ENCODE results near the gene FRMPD2. TPM values are rescaled to one million over a fixed set of nuclear protein-coding genes. Genes with fewer than 3 reads are reported as not detected.

FRMPD2 gene
- total RNA-seq, 4 donors from 2014 or later: 0.80 TPM; not detected in 3

GRCh38 chr10:48210391-48210790 is 64.1 kb downstream of the FRMPD2 start:
- no peak overlapping the region for H3K4me3 ChIP-seq
- TF ChIP-seq CTCF (IDR thresholded peaks at IDR 0.05) (no peak), POLR2AphosphoS5 (IDR thresholded peaks at IDR 0.05) (no peak), EP300 (IDR thresholded peaks at IDR 0.05; ENCODE audit: low read depth) (no peak), POLR2A (IDR thresholded peaks at IDR 0.05) (no peak)
- no peaks in the 10 kb centered on the region for H3K27me3 ChIP-seq
- no peaks in the 10 kb centered on the region for H3K9me3 ChIP-seq
- no peaks in the 10 kb centered on the region for H3K4me1 ChIP-seq
- WGBS, 2 donors (ENCODE audit: low coverage in 1 of 2): 89% methylated on average over 9 of the region's 9 CpGs; no CpG with 5 or more reads in 1 of the 2 donors
- H3K36me3 ChIP-seq: no peaks in the 10 kb centered on the region
- H3K27ac ChIP-seq: no peak overlapping the region
- intact Hi-C loops (cut with DNase I; ENCODE audit: low total_unique reads) (no loop called here), in situ Hi-C loops (cut with MboI; ENCODE audit: low pct_ligation_motif_present in 1 of 4, low pct_unique_long_range_greater_than_20kb in 1 of 4, low sequenced_read_pairs in 3 of 4) (no loop called here)
- DNase-seq: no peak

GRCh38 chr10:48209241-48209640 is 65.3 kb downstream of the FRMPD2 start:
- no peak for DNase-seq
- Histone ChIP-seq H3K27me3 (no peaks in the 10 kb centered on the region), H3K4me3 (no peak overlapping the region), H3K9me3 (no peaks in the 10 kb centered on the region), H3K36me3 (no peaks in the 10 kb centered on the region), H3K4me1 (no peaks in the 10 kb centered on the region), H3K27ac (no peak overlapping the region)
- TF ChIP-seq POLR2AphosphoS5 (IDR thresholded peaks at IDR 0.05) (no peak), POLR2A (IDR thresholded peaks at IDR 0.05) (no peak), CTCF (IDR thresholded peaks at IDR 0.05) (no peak), EP300 (IDR thresholded peaks at IDR 0.05; ENCODE audit: low read depth) (no peak)
- WGBS, 2 donors (ENCODE audit: low coverage in 1 of 2): 50% methylated on average over 2 of the region's 2 CpGs
- in situ Hi-C loops (cut with MboI; ENCODE audit: low pct_ligation_motif_present in 1 of 4, low pct_unique_long_range_greater_than_20kb in 1 of 4, low sequenced_read_pairs in 3 of 4): no loop called here
- intact Hi-C loops (cut with DNase I; ENCODE audit: low total_unique reads): no loop called here

GRCh38 chr10:48207853-48208252 is 66.6 kb downstream of the FRMPD2 start:
- H3K4me3 ChIP-seq: no peak overlapping the region
- no peaks in the 10 kb centered on the region for H3K36me3 ChIP-seq
- no peak for DNase-seq
- TF ChIP-seq POLR2A (IDR thresholded peaks at IDR 0.05): no peak
- TF ChIP-seq POLR2AphosphoS5 (IDR thresholded peaks at IDR 0.05): no peak
- TF ChIP-seq EP300 (IDR thresholded peaks at IDR 0.05; ENCODE audit: low read depth): no peak
- TF ChIP-seq CTCF (IDR thresholded peaks at IDR 0.05): no peak
- intact Hi-C loops (cut with DNase I; ENCODE audit: low total_unique reads) (no loop called here), in situ Hi-C loops (cut with MboI; ENCODE audit: low pct_ligation_motif_present in 1 of 4, low pct_unique_long_range_greater_than_20kb in 1 of 4, low sequenced_read_pairs in 3 of 4) (no loop called here)
- H3K27me3 ChIP-seq: no peaks in the 10 kb centered on the region
- no peak overlapping the region for H3K27ac ChIP-seq
- no peaks in the 10 kb centered on the region for H3K4me1 ChIP-seq
- WGBS, 2 donors (ENCODE audit: low coverage in 1 of 2): 84% methylated on average over 5 of the region's 5 CpGs
- no peaks in the 10 kb centered on the region for H3K9me3 ChIP-seq

GRCh38 chr10:48206482-48207250 is 67.8 kb downstream of the FRMPD2 start:
- H3K4me1 ChIP-seq: no peaks in the 10 kb centered on the region
- intact Hi-C loops (cut with DNase I; ENCODE audit: low total_unique reads): no loop called here

More at GRCh38 chr10:48206482-48207250, 67.8 kb downstream of the FRMPD2 start:
- no peak for TF ChIP-seq CTCF (IDR thresholded peaks at IDR 0.05)
- no peak for TF ChIP-seq POLR2A (IDR thresholded peaks at IDR 0.05)
- TF ChIP-seq POLR2AphosphoS5 (IDR thresholded peaks at IDR 0.05): no peak
- no peak for TF ChIP-seq EP300 (IDR thresholded peaks at IDR 0.05; ENCODE audit: low read depth)
- H3K36me3 ChIP-seq: no peaks in the 10 kb centered on the region
- 61 to 65% methylated on average over 5 to 6 of the region's 6 CpGs for WGBS, 2 donors (ENCODE audit: low coverage in 1 of 2)
- no peaks in the 10 kb centered on the region for H3K9me3 ChIP-seq
- no peak for DNase-seq
- in situ Hi-C loops (cut with MboI; ENCODE audit: low pct_ligation_motif_present in 1 of 4, low pct_unique_long_range_greater_than_20kb in 1 of 4, low sequenced_read_pairs in 3 of 4): no loop called here
- H3K27me3 ChIP-seq: no peaks in the 10 kb centered on the region
- no peak overlapping the region for H3K27ac ChIP-seq
- no peak overlapping the region for H3K4me3 ChIP-seq

Measured in transverse colon (tissue), 4 donors.